ENCODE data around the gene DNM1. TPM values are rescaled to one million over a fixed set of nuclear protein-coding genes. Genes with fewer than 3 reads are reported as not detected.
"Not testable (repeated sequence)": the region's sequence is repeated elsewhere in the genome, so short reads cannot be mapped to it uniquely, and the experiment has no call there.

The DNM1 gene
- polyA plus RNA-seq, 4 donors = 58.1 to 246 (median 139) TPM

DNA sequence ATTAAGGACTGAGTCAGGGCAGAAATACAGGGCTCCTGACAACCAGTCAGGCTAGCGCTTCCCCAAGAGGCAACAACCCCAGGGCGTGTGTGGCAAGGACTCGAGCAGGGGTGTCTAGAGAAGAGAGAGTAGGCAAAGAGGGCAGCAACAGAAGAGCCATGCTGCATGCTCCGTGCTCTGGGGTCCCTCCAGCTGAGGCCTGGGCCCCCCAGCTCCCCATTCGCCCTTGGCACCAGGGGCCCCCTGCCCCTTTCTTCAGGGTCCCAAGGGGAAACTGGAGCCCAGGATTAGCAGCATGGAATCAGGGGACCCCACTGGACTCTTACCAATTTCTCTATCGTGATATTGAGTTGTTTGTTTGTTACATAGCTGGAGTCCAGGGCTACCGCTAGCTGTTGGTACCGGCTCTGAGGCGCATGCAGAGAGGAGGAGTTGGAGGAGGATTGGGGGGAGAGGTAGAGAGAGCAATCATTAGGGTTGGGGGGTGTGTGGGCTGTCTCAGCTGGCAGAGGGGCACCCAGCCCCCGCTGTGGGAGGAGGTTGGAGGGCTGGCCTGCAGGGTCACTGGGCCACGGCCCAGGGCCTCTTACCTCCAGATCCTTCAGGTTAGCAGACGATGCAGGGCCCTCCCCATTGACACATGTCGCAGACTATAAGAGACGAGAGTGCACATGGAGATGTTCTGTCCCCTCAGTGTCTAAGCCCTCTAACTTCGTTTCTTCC is 63.9 kb downstream of the DNM1 start:
- DNase-seq (ENCODE audit: low read depth in 4 of 4, low spot score in 2 of 4) = no peak

GRCh38 chr9:128271112-128271511 is 67.9 kb downstream of the DNM1 start:
- no peak for DNase-seq (ENCODE audit: low read depth in 4 of 4, low spot score in 2 of 4)

DNA sequence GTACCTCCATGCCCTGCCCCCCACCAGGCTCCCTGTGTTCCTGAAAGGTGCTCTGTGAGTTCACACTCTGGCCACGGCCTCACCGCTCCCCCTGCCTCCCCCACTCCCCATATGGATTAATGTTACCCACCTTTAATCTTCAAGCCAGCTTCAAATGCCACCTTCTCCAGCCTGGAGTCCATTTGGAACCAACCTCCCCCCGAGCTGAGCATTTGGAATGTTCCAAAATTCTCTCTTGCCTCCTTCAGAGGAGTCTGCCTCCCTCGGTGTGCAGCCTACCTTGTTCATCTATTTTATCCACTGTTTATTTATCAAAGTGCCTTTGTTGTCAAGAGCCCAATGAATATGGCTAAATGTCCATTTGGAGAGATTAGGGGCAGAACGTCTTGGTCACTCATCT is 68.3 kb downstream of the DNM1 start:
- no peak for DNase-seq (ENCODE audit: low read depth in 4 of 4, low spot score in 2 of 4)

- DNase-seq (ENCODE audit: low read depth in 4 of 4, low spot score in 2 of 4) = no peak
These were observed 71.1 kb downstream of the DNM1 start for GRCh38 chr9:128274245-128274644.

DNA sequence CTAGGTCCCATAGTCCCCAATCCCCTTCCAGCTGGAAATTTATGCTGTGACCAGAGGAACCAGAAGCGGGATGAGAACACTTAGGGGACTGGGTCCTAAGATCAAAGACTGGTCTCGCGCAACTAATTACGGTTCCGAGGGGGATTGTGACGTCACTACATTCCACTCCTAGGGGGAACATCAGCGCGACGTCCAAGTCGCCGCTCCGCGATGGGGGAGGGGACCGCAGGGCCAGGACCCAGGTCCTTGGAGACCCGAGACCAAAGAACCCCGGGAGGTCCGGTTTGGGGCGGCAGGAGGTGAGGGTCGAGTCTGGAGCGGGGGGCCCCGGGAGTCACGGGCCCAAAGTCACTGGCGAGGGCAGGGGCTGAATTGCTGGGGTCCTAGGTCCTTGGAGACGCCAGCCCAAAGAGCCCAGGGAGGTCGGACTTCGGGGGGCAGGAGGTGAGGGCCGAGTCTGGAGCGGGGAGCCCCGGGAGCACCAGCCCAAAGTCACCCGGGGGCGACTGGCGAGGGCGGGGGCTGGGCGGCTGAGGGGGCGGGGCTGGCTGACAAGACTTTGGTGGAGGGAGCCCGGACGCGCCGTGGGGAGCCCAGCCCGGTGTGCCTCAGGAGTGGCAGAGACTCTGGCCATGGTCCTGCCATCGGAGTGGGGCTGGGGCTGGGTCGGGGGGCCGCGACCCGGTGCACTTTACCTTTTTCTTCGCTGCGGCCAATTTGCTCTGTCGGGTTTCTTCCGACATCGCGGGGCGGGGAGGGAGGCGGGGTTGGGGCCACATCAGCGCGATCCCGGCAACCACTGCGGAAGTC is 72.2 kb downstream of the DNM1 start, which contains the start of gene GOLGA2:
GOLGA2 (minus strand) TSS at position 810 of the 810 bp plus-strand sequence; CDS start at position 779, 31 bp downstream.
- peak in 1 of 4 donors; percentile 31 for DNase-seq (ENCODE audit: low read depth in 4 of 4, low spot score in 2 of 4)

DNA sequence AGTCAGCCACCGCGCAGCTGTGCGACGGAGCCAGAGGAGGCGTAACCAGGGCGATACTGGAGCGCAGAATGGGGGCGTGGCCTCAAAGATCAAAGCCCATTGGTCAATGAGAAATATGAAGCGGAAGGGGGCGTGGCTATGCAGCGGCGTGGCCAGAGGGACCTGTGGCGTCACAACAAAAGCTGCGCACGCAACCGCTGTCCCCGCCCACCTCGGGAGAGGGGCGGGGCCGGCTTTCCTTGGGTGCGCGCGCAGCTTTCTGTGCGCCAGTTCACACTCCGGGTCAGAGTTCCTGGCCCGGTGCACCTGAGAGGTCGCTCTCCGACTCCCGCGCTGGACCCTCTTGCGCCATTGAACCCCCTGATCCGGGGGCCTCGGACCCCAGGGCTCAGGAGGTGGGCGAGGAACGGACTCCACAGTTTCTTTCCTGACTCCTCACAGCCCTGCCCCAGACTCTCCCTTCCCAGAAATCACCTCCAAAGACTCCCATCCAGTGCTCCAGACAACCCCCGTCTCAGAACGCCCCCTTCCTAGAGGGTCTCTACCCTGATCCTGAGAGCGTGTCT is 72.9 kb downstream of the DNM1 start, which contains the start of gene SWI5:
SWI5 (plus strand) TSS at position 269 of the 566 bp plus-strand sequence.
- peak; percentile 95 to 100 (median 100) for DNase-seq (ENCODE audit: low read depth in 4 of 4, low spot score in 2 of 4)

- DNase-seq (ENCODE audit: low read depth in 4 of 4, low spot score in 2 of 4) = peak in 2 of 4 donors; percentile 29 to 37
These were observed 73.5 kb downstream of the DNM1 start for GRCh38 chr9:128276574-128277270.

DNA sequence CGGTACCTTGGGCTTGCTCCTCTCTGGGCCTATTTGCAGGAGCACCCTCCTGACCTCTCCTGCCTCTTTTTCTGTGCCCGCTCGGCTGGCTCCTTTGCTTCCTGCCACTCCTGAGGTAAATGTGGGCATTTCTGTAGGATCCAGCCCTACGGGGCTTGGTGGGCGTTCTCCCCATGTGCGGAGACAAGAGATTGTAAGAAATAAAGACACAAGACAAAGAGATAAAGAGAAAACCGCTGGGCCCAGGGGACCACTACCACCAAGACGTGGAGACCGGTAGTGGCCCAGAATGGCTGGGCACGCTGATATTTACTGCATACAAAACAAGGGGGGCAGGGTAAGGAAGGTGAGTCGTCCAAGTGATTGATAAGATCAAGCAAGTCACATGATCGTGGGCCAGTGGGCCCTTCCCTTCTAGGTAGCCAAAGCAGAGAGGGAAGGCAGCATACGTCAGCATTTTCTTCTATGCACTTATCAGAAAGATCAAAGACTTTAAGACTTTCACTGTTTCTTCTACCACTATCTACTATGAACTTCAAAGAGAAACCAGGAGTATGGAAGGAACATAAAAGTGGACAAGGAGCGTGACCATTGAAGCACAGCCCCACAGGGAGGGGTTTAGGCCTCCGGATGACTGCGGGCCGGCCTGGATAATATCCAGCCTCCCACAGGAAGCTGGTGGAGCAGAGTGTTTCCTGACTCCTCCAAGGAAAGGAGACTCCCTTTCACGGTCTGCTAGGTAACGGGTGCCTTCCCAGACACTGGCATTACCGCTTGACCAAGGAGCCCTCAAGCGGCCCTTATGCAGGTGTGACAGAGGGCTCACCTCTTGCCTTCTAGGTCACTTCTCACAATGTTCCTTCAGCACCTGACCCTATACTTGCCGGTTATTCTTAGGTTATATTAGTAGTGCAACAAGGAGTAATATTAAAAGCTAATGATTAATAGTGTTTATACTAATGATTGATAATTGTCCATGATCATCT is 76.2 kb downstream of the DNM1 start:
- not testable (repeated sequence) for DNase-seq (ENCODE audit: low read depth in 4 of 4, low spot score in 2 of 4)

DNA sequence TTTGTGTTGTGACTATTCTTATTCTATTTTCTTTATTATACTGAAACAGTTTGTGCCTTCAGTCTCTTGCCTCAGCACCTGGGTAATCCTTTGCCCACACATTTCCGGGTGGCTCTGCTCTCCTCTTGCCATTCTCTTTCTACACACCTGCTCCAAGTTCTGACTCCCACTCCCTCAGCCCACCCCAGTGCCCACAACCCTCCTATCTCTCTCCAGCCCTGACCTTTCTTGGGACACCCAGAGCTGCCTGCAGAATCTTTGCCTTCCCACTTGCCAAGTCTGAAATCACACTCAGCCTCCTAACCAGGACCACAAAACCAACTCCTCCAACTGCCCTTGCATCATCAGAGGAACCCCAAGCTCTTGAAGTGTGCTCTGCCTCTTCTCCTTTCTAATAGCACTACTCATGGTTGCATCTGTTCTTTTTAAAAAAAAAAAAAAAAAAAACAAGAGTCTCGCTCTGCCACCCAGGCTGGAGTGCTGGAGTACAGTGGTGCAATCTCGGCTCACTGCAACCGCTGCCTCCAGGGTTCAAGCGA is 77.0 kb downstream of the DNM1 start:
- no peak for DNase-seq (ENCODE audit: low read depth in 4 of 4, low spot score in 2 of 4)

DNA sequence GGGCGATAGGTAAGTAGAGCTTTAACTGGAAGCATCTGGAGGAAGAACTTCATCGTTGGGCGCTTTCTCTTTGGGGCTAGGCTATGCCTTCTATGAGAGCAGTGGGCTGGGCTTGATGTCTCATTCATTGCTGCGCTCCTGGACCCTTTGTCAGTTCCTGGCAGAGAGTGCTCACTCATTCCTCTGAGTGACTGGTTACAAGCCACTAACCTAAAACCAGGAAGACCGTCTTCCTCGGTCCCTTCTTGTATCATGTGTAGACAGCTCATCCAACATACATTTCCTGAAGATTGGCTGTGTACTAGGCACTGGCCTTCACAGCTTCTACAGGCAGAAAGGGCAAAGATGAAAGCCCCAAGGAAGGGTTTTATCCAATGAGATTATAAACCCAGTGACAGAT is 79.3 kb downstream of the DNM1 start:
- no peak for DNase-seq (ENCODE audit: low read depth in 4 of 4, low spot score in 2 of 4)

- no peak for DNase-seq (ENCODE audit: low read depth in 4 of 4, low spot score in 2 of 4)
These were observed 82.0 kb downstream of the DNM1 start for GRCh38 chr9:128285033-128285784.

GRCh38 chr9:128286440-128286839 is 83.3 kb downstream of the DNM1 start:
- DNase-seq (ENCODE audit: low read depth in 4 of 4, low spot score in 2 of 4) = no peak

DNA sequence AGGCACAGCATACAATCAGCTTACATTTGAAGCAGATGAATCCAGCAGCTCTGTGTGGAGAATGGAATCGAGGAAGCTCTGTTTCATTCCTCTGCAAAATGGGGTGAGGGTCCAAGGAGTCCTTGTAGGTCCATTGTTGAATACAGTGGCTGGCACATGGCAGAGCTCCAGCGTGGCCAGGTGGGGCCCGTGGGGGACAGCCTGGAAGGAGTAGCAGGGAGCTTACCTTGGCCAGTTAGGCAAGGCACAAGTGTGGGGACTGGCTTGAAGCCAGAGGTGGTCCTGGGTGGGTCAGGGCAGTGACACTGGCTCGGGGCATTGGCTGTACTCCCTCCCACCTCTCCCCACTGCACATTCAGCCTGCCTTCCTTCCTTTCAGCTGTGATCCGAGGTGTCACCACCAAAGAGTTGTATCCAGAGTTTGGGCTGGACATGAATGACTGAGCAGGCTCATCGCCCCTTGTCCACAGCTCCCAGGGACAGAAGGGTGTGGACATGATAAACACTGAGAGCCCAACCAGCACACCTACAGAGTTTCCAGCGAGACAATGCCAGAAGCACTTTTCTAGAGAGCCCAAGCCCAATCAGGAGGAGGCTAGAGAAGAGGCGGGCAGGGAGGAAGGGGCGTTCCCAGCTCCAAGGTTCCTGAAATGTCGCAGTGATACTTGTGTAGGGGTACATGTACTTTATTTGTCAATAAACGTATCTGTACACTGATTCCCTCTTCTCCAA is 85.3 kb downstream of the DNM1 start:
- DNase-seq (ENCODE audit: low read depth in 4 of 4, low spot score in 2 of 4) = no peak

DNA sequence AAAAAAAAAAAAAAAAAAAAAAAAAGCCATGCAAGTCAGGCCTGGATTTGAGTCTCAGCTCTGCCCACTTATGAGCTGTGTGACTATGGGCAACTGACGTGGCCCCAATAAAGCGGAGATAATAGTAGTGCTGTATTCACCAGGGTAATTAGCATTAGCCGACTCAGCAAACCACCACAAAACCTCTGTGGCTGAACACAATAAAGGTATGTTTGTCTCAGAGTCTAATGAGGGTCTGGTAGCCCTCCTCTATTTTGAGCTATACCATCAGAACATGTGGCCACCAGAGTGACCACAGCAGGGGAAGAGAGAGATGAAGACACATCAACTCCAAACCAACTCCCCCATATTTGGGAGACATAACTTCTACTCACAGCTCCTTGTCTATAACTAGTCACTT is 88.8 kb downstream of the DNM1 start:
- DNase-seq (ENCODE audit: low read depth in 4 of 4, low spot score in 2 of 4) = no peak

- no peak for DNase-seq (ENCODE audit: low read depth in 4 of 4, low spot score in 2 of 4)
These were observed 89.9 kb downstream of the DNM1 start for GRCh38 chr9:128293091-128293490.

DNA sequence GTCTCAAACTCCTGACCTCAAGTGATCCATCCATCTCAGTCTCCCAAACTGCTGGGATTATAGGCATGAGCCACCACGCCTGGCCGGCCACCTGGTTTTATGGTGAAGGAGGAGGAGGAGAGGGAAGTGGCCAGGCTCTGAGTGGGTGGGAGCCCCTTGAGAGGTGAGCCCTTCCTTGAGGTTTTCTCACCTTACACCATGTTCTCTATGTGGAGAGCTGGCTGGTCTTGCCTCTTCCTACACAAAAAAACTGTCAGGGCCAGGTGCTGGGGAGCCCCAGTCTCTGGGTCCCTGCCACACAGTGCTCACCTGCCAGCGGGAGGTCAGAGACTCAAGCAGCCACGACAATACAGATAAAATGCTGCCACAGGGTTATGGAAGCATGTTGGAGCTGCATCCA is 91.0 kb downstream of the DNM1 start:
- no peak for DNase-seq (ENCODE audit: low read depth in 4 of 4, low spot score in 2 of 4)

DNA sequence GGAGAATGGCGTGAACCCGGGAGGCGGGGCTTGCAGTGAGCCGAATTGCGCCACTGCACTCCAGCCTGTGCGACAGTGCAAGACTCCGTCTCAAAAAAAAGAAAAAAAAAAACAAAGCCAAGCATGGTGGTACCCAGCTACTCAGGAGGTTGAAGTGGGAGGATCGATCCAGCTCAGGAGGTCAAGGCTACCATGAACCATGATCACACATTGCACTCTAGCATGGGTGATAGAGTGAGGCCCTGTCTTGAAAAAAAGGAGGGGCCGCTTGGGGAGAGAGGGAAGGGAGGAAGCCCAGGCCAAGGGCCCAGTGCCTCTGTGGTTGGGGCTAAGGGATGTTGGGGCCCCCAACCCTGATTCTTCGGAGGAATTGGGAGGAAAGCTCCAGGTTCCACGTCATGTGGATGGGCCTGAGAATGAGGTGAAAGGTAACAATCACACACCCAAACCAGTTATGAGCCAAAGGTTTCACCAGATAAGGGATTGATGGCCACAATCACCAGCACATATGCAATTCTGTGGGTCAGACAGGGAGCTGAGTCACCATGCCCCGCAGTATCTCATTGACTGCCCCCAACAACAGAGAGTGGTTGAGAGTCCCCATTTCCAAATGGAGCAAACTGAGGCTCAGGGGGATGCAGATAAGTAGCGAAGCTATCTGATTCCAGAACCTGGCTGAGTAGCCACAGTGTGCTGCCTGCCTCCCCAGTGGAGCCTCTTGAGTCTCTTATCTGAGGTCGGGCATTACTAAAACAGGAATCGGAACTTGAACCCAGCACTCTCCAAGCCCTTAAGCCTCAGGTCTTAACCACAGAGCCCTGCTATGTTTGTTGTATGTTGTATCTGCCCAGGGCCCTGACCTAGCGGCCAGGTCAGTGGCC is 93.4 kb downstream of the DNM1 start:
- DNase-seq (ENCODE audit: low read depth in 4 of 4, low spot score in 2 of 4) = no peak
